GM23338 (cell line): ENCODE data around the gene KRT9. TPM values are rescaled to one million over a fixed set of nuclear protein-coding genes. Genes with fewer than 3 reads are reported as not detected.

Experiments used
- ATAC-seq: fragments of 200-7000 bp; cut with Tn5 transposase; 3 replicates; pipeline ENCODE4 v1.9.1; 2020
- DNase-seq: peaks from one replicate; pipeline ENCODE4 v3.0.0-alpha.2; 2015; ENCODE audit warnings: low spot score
- H2AFZ ChIP-seq: fragments of 200-600 bp; sonication (generic); 2 replicates; pipeline ENCODE4 v1.8.0; 2016; ENCODE audit warnings: antibody characterized with exemption, mild to moderate bottlenecking, moderate library complexity
- H3F3A ChIP-seq: fragments of 200-600 bp; sonication (generic); replicated peaks from 2 replicates; pipeline ENCODE4 v1.8.0; 2017; ENCODE audit warnings: antibody characterized with exemption, mixed run types, low read depth
- H3K27ac ChIP-seq: fragments of 200-600 bp; sonication (generic); 2 replicates; pipeline ENCODE4 v1.6.1; 2016; ENCODE audit warnings: low read depth
- H3K27me3 ChIP-seq: fragments of 200-600 bp; sonication (generic); 2 replicates; pipeline ENCODE4 v1.8.0; 2016; ENCODE audit warnings: mild to moderate bottlenecking, mixed run types, moderate library complexity; ENCODE audit not compliant: insufficient read depth
- H3K36me3 ChIP-seq: fragments of 200-600 bp; sonication (generic); 2 replicates; pipeline ENCODE4 v1.8.0; 2016; ENCODE audit warnings: mild to moderate bottlenecking; ENCODE audit not compliant: insufficient read depth
- H3K4me1 ChIP-seq: fragments of 200-600 bp; sonication (generic); 2 replicates; pipeline ENCODE4 v1.8.0; 2016; ENCODE audit warnings: mild to moderate bottlenecking, moderate library complexity; ENCODE audit not compliant: insufficient read depth
- H3K4me2 ChIP-seq: fragments of 200-600 bp; sonication (generic); 2 replicates; pipeline ENCODE4 v1.7.1; 2017; ENCODE audit warnings: mixed run types
- H3K4me3 ChIP-seq: fragments of 200-600 bp; sonication (generic); 2 replicates; pipeline ENCODE4 v1.6.1; 2016; ENCODE audit warnings: mixed run types
- H3K79me2 ChIP-seq: fragments of 200-600 bp; sonication (generic); replicated peaks from 2 replicates; pipeline ENCODE4 v1.8.0; 2017; ENCODE audit warnings: mild to moderate bottlenecking; ENCODE audit not compliant: insufficient read depth
- H3K9me2 ChIP-seq: fragments of 200-600 bp; sonication (generic); 2 replicates; pipeline ENCODE4 v1.8.0; 2017; ENCODE audit not compliant: insufficient read depth
- H4K20me1 ChIP-seq: fragments of 200-600 bp; sonication (generic); replicated peaks from 2 replicates; pipeline ENCODE4 v1.8.0; 2017; ENCODE audit warnings: mild to moderate bottlenecking; ENCODE audit not compliant: insufficient read depth
- H3K27ac Mint-ChIP-seq: 2 replicates; pipeline ENCODE4 v1.8.0; 2020; ENCODE audit warnings: inconsistent platforms, mild to moderate bottlenecking, moderate library complexity, mixed read lengths
- H3K27me3 Mint-ChIP-seq: 3 replicates; pipeline ENCODE4 v1.8.0; 2022; ENCODE audit warnings: low read depth, mild to moderate bottlenecking, moderate library complexity, mixed read lengths, inconsistent platforms; ENCODE audit not compliant: insufficient read depth, poor library complexity
- H3K36me3 Mint-ChIP-seq: 3 replicates; pipeline ENCODE4 v1.8.0; 2021; ENCODE audit warnings: low read depth, mild to moderate bottlenecking, inconsistent platforms, moderate library complexity, mixed read lengths
- H3K4me1 Mint-ChIP-seq: 3 replicates; pipeline ENCODE4 v1.8.0; 2020; ENCODE audit warnings: mild to moderate bottlenecking, inconsistent platforms, mixed read lengths
- H3K4me3 Mint-ChIP-seq: 3 replicates; pipeline ENCODE4 v1.8.0; 2021; ENCODE audit warnings: moderate library complexity, mild to moderate bottlenecking, inconsistent platforms, mixed read lengths
- H3K9me3 Mint-ChIP-seq: 3 replicates; pipeline ENCODE4 v1.8.0; 2020; ENCODE audit warnings: moderate library complexity, mild to moderate bottlenecking, inconsistent platforms, mixed read lengths
- EZH2phosphoT487 ChIP-seq: fragments of 200-600 bp; sonication (generic); IDR thresholded peaks from one replicate; pipeline ENCODE4 v1.8.1; 2018; ENCODE audit warnings: antibody characterized with exemption; ENCODE audit not compliant: unreplicated experiment
- ZNF114 ChIP-seq: fragments of 250-450 bp; sonication (Bioruptor Pico); IDR thresholded peaks from 2 replicates; pipeline ENCODE4 v1.5.0; 2020; ENCODE audit warnings: mild to moderate bottlenecking, moderate library complexity
- ZNF331 ChIP-seq: fragments of 250-450 bp; sonication (Bioruptor Pico); IDR thresholded peaks from 2 replicates; pipeline ENCODE4 v1.5.0; 2020; ENCODE audit warnings: low read depth, mild to moderate bottlenecking, moderate library complexity
- polyA plus RNA-seq: library from polyadenylated mRNA; unstranded; fragments of >200 nt; fragmentation: Nextera tagmentation; extraction: Ambion mirVana; gene quantifications from 2 replicates; pipeline ENCODE4 v1.2.1, GENCODE V29; 2016
- total RNA-seq: library from RNA; depleted of rRNA; stranded (reverse); fragments of >200 nt; shearing (Covaris generic); gene quantifications from 2 replicates; pipeline ENCODE4 v1.2.3, GENCODE V29; 2014
- TF ChIP-seq, protein P1 (sequence below): fragments of 250-450 bp; sonication (Bioruptor Pico); IDR thresholded peaks from 2 replicates; pipeline ENCODE4 v1.5.0; 2020; ENCODE audit warnings: mild to moderate bottlenecking, moderate library complexity

KRT9 gene
- total and polyA plus RNA-seq, 2 experiments from 2014 or later: not detected

DNA sequence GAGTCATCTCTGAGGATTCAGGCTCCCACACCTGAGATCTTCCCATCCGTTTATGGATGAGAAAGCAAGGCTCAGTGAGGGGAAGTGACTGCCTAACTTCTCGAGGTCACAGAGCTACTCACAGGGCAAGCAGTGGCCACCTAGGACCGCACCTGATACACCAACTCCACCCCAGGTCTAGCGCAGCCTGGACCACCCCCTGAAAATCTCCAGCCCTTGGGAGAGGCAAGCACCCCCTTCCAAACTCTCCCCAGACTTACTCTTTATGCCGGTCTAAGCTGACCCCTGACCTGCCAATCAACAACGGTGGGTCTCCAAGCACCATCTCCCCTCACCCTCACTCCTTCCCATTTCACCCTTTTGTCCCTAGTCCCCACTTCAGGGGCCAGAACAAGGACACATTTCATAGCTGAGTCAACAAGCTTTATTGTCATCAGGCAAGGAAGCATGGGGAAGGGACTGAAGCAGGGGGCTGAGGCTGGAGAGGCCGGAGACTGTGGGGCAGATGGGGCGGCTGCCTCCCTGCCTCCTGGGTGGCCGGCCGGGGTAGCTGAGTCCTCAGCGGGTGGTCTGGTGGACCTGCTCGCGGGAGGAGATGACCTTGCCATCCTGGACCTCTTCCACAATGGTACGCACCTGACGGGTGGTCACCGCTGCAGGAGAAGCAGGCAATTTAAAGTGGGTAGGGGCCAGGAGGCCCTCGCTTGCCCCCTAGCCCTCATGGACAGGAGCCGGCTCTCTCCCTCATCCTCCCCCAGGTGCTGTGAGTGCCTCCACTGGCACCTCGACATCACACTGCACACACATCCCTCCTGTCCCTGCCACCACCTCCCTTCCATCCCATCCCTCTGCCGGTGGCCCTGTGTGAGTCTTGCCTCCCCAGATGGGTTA lies 47.4 kb upstream of the KRT9 start:
- H3K4me1 Mint-ChIP-seq: peaks cover 17% of the 10 kb centered on the region; the same call in 2 of the 3 replicates
- H3F3A ChIP-seq: no peaks in the 10 kb centered on the region
- no peaks in the 10 kb centered on the region for H3K79me2 ChIP-seq
- no peaks in the 10 kb centered on the region for H3K27me3 ChIP-seq
- no peaks in the 10 kb centered on the region for H3K36me3 ChIP-seq
- no peak overlapping the region for H3K4me3 Mint-ChIP-seq
- TF ChIP-seq ZNF331: no peak
- no peaks in the 10 kb centered on the region; the same call in 2 of the 3 replicates for H3K9me3 Mint-ChIP-seq
- no peak for ATAC-seq
- H3K27me3 Mint-ChIP-seq: peaks cover 19% of the 10 kb centered on the region
- no peak overlapping the region for H2AFZ ChIP-seq
- no peaks in the 10 kb centered on the region for H3K4me1 ChIP-seq
- no peak overlapping the region for H3K4me2 ChIP-seq
- no peaks in the 10 kb centered on the region for H3K9me2 ChIP-seq
- H3K27ac ChIP-seq: no peak overlapping the region
- H3K27ac Mint-ChIP-seq: no peak overlapping the region
- no peak overlapping the region for H3K4me3 ChIP-seq
- DNase-seq: no peak
- H4K20me1 ChIP-seq: no peaks in the 10 kb centered on the region
- no peaks in the 10 kb centered on the region for H3K36me3 Mint-ChIP-seq

DNA sequence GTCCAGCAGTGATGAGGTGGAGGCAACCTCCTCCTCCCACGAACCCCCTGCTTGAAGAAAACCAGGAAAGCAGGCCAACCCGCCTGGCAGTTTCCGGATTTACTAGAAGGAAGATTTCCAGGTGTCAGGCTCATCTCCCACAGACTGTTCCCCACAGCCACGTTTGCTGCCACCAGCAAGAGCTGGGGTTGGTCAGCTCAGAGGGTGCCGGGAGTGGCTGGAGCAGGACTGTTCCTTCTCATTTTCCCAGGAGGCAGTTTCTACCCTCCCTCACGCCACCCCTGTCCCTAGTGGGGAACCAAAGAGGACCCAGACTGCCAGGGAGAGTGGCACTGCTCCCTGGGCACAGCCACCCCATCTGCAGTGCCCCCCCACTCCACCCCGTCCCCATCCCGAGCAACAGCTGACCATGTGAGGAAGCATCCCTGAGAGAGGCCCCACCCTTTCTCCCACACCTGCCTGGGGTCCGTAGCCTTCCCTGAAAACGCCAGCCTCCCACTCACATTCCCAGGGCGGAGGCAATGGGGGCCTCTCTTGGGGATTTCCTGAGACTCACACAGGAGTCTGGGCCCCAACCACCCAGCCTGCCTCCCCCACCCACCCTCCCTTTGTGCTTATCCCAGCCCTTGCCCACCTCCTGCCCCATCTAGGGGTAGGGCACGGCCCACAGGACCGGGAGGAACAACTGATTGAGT lies 46.6 kb upstream of the KRT9 start:
- H3K36me3 Mint-ChIP-seq: no peaks in the 10 kb centered on the region
- H3K9me2 ChIP-seq: no peaks in the 10 kb centered on the region
- H3K4me3 Mint-ChIP-seq: no peak overlapping the region
- peaks cover 17% of the 10 kb centered on the region; the same call in 2 of the 3 replicates for H3K4me1 Mint-ChIP-seq
- DNase-seq: no peak
- no peaks in the 10 kb centered on the region; the same call in 2 of the 3 replicates for H3K9me3 Mint-ChIP-seq
- H3K27me3 Mint-ChIP-seq: peaks cover 18% of the 10 kb centered on the region
- no peak overlapping the region for H3K27ac ChIP-seq
- no peak overlapping the region for H2AFZ ChIP-seq
- no peak overlapping the region for H3K4me3 ChIP-seq
- ATAC-seq: no peak
- no peak overlapping the region for H3K27ac Mint-ChIP-seq
- no peak overlapping the region for H3K4me2 ChIP-seq
- H3K4me1 ChIP-seq: no peaks in the 10 kb centered on the region
- no peaks in the 10 kb centered on the region for H4K20me1 ChIP-seq
- H3K27me3 ChIP-seq: no peaks in the 10 kb centered on the region
- no peaks in the 10 kb centered on the region for H3F3A ChIP-seq
- H3K79me2 ChIP-seq: no peaks in the 10 kb centered on the region
- TF ChIP-seq EZH2phosphoT487: no peak
- TF ChIP-seq, protein P1, sequence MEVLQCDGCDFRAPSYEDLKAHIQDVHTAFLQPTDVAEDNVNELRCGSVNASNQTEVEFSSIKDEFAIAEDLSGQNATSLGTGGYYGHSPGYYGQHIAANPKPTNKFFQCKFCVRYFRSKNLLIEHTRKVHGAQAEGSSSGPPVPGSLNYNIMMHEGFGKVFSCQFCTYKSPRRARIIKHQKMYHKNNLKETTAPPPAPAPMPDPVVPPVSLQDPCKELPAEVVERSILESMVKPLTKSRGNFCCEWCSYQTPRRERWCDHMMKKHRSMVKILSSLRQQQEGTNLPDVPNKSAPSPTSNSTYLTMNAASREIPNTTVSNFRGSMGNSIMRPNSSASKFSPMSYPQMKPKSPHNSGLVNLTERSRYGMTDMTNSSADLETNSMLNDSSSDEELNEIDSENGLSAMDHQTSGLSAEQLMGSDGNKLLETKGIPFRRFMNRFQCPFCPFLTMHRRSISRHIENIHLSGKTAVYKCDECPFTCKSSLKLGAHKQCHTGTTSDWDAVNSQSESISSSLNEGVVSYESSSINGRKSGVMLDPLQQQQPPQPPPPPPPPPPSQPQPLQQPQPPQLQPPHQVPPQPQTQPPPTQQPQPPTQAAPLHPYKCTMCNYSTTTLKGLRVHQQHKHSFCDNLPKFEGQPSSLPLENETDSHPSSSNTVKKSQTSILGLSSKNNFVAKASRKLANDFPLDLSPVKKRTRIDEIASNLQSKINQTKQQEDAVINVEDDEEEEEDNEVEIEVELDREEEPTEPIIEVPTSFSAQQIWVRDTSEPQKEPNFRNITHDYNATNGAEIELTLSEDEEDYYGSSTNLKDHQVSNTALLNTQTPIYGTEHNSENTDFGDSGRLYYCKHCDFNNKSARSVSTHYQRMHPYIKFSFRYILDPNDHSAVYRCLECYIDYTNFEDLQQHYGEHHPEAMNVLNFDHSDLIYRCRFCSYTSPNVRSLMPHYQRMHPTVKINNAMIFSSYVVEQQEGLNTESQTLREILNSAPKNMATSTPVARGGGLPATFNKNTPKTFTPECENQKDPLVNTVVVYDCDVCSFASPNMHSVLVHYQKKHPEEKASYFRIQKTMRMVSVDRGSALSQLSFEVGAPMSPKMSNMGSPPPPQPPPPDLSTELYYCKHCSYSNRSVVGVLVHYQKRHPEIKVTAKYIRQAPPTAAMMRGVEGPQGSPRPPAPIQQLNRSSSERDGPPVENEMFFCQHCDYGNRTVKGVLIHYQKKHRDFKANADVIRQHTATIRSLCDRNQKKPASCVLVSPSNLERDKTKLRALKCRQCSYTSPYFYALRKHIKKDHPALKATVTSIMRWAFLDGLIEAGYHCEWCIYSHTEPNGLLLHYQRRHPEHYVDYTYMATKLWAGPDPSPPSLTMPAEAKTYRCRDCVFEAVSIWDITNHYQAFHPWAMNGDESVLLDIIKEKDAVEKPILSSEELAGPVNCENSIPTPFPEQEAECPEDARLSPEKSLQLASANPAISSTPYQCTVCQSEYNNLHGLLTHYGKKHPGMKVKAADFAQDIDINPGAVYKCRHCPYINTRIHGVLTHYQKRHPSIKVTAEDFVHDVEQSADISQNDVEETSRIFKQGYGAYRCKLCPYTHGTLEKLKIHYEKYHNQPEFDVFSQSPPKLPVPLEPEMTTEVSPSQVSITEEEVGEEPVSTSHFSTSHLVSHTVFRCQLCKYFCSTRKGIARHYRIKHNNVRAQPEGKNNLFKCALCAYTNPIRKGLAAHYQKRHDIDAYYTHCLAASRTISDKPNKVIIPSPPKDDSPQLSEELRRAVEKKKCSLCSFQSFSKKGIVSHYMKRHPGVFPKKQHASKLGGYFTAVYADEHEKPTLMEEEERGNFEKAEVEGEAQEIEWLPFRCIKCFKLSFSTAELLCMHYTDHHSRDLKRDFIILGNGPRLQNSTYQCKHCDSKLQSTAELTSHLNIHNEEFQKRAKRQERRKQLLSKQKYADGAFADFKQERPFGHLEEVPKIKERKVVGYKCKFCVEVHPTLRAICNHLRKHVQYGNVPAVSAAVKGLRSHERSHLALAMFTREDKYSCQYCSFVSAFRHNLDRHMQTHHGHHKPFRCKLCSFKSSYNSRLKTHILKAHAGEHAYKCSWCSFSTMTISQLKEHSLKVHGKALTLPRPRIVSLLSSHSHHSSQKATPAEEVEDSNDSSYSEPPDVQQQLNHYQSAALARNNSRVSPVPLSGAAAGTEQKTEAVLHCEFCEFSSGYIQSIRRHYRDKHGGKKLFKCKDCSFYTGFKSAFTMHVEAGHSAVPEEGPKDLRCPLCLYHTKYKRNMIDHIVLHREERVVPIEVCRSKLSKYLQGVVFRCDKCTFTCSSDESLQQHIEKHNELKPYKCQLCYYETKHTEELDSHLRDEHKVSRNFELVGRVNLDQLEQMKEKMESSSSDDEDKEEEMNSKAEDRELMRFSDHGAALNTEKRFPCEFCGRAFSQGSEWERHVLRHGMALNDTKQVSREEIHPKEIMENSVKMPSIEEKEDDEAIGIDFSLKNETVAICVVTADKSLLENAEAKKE (CRISPR knock-in tag): no peak
- no peak for TF ChIP-seq ZNF114
- no peaks in the 10 kb centered on the region for H3K36me3 ChIP-seq
